NT2/D1 (cell line): ENCODE data around the gene CACNA1H.
"Not testable (repeated sequence)": the region's sequence is repeated elsewhere in the genome, so short reads cannot be mapped to it uniquely, and the experiment has no call there.

Experiments
- DNase-seq: peaks from one replicate; pipeline ENCODE4 v3.0.0-alpha.2; 2011; ENCODE audit warnings: low read depth, low spot score
- H3K27me3 ChIP-seq: 2 replicates; pipeline ENCODE4 v1.6.0; 2011; ENCODE audit warnings: mild to moderate bottlenecking; ENCODE audit not compliant: insufficient read length, insufficient read depth
- H3K36me3 ChIP-seq: 2 replicates; pipeline ENCODE4 v1.6.1; 2011; ENCODE audit warnings: mild to moderate bottlenecking, low read length, mixed read lengths; ENCODE audit not compliant: insufficient read depth, insufficient read length
- H3K4me1 ChIP-seq: 2 replicates; pipeline ENCODE4 v1.5.1; 2011; ENCODE audit not compliant: insufficient read depth, insufficient read length
- H3K4me3 ChIP-seq: 2 replicates; pipeline ENCODE4 v1.5.1; 2011; ENCODE audit warnings: low read depth; ENCODE audit not compliant: insufficient read length
- H3K9ac ChIP-seq: 2 replicates; pipeline ENCODE4 v1.6.0; 2011; ENCODE audit warnings: low read depth; ENCODE audit not compliant: insufficient read length
- H3K9me3 ChIP-seq: 2 replicates; pipeline ENCODE4 v1.5.1; 2011; ENCODE audit warnings: mild to moderate bottlenecking, low read length; ENCODE audit not compliant: insufficient read depth
- SUZ12 ChIP-seq: IDR thresholded peaks from 2 replicates; pipeline ENCODE4 v1.6.1; 2011; ENCODE audit not compliant: insufficient read length, insufficient read depth; ENCODE audit errors: extremely low read depth
- YY1 ChIP-seq: IDR thresholded peaks from 2 replicates; pipeline ENCODE4 v1.6.1; 2011; ENCODE audit not compliant: insufficient read length, insufficient read depth
- ZNF274 ChIP-seq: IDR thresholded peaks from 2 replicates; pipeline ENCODE4 v1.6.1; 2011; ENCODE audit warnings: mild to moderate bottlenecking, low read depth, low read length

Gene CACNA1H

GRCh38 chr16:1197237-1197866, 44.4 kb downstream of the CACNA1H start:
- Histone ChIP-seq H3K4me3 (no peak overlapping the region), H3K4me1 (peaks cover 20% of the 10 kb centered on the region), H3K27me3 (no peaks in the 10 kb centered on the region), H3K9ac (no peak overlapping the region), H3K36me3 (peaks cover 31% of the 10 kb centered on the region), H3K9me3 (no peaks in the 10 kb centered on the region)
- TF ChIP-seq ZNF274 (no peak), YY1 (no peak), SUZ12 (no peak)
- no peak for DNase-seq

GRCh38 chr16:1198194-1198593, 45.3 kb downstream of the CACNA1H start:
- Histone ChIP-seq H3K4me3 (no peak overlapping the region), H3K4me1 (peaks cover 14% of the 10 kb centered on the region), H3K9ac (no peak overlapping the region), H3K27me3 (no peaks in the 10 kb centered on the region), H3K9me3 (no peaks in the 10 kb centered on the region), H3K36me3 (peaks cover 36% of the 10 kb centered on the region)
- no peak for TF ChIP-seq SUZ12
- no peak for TF ChIP-seq YY1
- TF ChIP-seq ZNF274 = no peak
- DNase-seq = no peak

DNA sequence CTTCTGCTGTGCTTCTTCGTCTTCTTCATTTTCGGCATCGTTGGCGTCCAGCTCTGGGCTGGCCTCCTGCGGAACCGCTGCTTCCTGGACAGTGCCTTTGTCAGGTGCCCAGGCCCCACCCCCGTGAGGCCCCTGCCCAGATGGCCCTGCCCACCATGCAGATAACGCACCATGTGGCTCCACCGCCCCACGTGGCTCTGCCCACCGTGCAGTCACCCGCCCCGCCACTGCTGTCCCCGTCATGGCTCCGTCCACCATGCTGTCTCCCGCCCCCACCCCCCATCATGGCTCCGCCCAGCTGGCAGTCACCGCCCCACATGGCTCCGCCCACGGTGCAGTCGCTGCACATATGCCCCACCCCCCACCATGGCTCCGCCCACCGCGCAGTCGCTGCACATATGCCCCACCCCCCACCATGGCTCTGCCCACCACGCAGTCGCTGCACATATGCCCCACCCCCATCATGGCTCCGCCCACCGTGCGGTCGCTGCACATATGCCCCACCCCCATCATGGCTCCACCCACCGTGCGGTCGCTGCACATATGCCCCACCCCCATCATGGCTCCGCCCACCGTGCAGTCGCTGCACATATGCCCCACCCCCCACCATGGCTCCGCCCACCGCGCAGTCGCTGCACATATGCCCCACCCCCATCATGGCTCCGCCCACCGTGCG, 45.9 kb downstream of the CACNA1H start:
- not testable (repeated sequence) for H3K9ac ChIP-seq, H3K4me1 ChIP-seq, H3K9me3 ChIP-seq, H3K27me3 ChIP-seq, DNase-seq, H3K4me3 ChIP-seq
- H3K36me3 ChIP-seq = peaks cover 42% of the 10 kb centered on the region

GRCh38 chr16:1199347-1200013, 46.6 kb downstream of the CACNA1H start:
- TF ChIP-seq SUZ12 = no peak
- TF ChIP-seq YY1 = no peak
- no peak for TF ChIP-seq ZNF274
- Histone ChIP-seq H3K4me1 (peaks cover 3% of the 10 kb centered on the region), H3K27me3 (no peaks in the 10 kb centered on the region)

GRCh38 chr16:1200014-1200627, 47.2 kb downstream of the CACNA1H start:
- H3K9ac ChIP-seq = no peak overlapping the region
- H3K36me3 ChIP-seq = peaks cover 51% of the 10 kb centered on the region
- no peaks in the 10 kb centered on the region for H3K9me3 ChIP-seq
- TF ChIP-seq YY1 (no peak), ZNF274 (no peak), SUZ12 (no peak)
- no peaks in the 10 kb centered on the region for H3K4me1 ChIP-seq
- no peak overlapping the region for H3K4me3 ChIP-seq
- H3K27me3 ChIP-seq = no peaks in the 10 kb centered on the region
- DNase-seq = no peak

More at GRCh38 chr16:1199347-1200013, 46.6 kb downstream of the CACNA1H start:
- no peaks in the 10 kb centered on the region for H3K9me3 ChIP-seq
- DNase-seq = no peak
- H3K36me3 ChIP-seq = peaks cover 49% of the 10 kb centered on the region
- H3K4me3 ChIP-seq = no peak overlapping the region
- no peak overlapping the region for H3K9ac ChIP-seq

DNA sequence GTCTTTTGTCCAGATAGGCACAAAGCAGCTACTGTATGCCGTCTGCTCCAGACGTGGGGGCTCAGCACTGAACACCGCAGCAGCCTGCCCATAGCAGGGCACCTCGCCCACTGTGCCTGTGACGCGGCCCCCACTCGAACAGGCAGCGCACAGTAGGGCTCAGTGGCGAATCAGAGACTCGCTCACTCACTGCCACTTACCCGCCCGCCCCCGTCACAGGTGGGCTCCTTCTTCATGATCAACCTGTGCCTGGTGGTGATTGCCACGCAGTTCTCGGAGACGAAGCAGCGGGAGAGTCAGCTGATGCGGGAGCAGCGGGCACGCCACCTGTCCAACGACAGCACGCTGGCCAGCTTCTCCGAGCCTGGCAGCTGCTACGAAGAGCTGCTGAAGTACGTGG, 48.5 kb downstream of the CACNA1H start:
- no peak for TF ChIP-seq YY1
- no peak for TF ChIP-seq SUZ12
- no peak for TF ChIP-seq ZNF274

DNA sequence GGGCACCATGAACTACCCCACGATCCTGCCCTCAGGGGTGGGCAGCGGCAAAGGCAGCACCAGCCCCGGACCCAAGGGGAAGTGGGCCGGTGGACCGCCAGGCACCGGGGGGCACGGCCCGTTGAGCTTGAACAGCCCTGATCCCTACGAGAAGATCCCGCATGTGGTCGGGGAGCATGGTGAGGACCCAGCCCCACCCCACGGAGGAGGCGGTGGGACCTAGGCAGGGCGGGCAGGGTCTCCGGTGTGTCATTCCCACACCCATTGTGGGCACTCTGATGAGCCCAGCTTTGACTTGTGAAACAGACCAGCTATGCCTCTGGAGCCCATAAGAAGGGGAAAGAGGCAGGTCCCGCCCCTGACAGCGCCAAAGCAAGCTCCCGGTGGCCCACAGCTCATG, 49.4 kb downstream of the CACNA1H start:
- no peak overlapping the region for H3K4me3 ChIP-seq
- H3K36me3 ChIP-seq = peaks cover 66% of the 10 kb centered on the region
- H3K27me3 ChIP-seq = no peaks in the 10 kb centered on the region
- no peak for TF ChIP-seq YY1
- no peak for TF ChIP-seq ZNF274
- no peaks in the 10 kb centered on the region for H3K9me3 ChIP-seq
- H3K9ac ChIP-seq = no peak overlapping the region
- DNase-seq = no peak
- peaks cover 1% of the 10 kb centered on the region for H3K4me1 ChIP-seq

More for the DNA sequence above, 48.5 kb downstream of the CACNA1H start:
- H3K27me3 ChIP-seq = no peaks in the 10 kb centered on the region
- DNase-seq = no peak
- H3K9me3 ChIP-seq = no peaks in the 10 kb centered on the region
- no peak overlapping the region for H3K9ac ChIP-seq
- H3K36me3 ChIP-seq = peaks cover 60% of the 10 kb centered on the region
- peaks cover 1% of the 10 kb centered on the region for H3K4me1 ChIP-seq
- no peak overlapping the region for H3K4me3 ChIP-seq
